GM12878 (cell line): Measurements from ENCODE around the gene NACAD. TPM values are rescaled to one million over a fixed set of nuclear protein-coding genes. Genes with fewer than 3 reads are reported as not detected.

ENCODE experiments used
- ATAC-seq: fragments of 200-7000 bp; cut with Tn5 transposase; 3 replicates; pipeline ENCODE4 v1.9.1; 2020; ENCODE audit warnings: mild to moderate bottlenecking, moderate library complexity
- BruUV-seq: library from RNA; stranded (reverse); fragments of 400-500 nt; replicated peaks from 2 replicates; lab custom pipeline; 2021; lab: Mats Ljungman, UMichigan
- CTCF ChIA-PET: fragments of 300-600 bp; sonication (Branson Sonifier 250); formaldehyde crosslinking; extraction: SDS; loops from one replicate; lab custom pipeline; 2021; ENCODE audit warnings: inconsistent platforms; lab: Yijun Ruan, JAX
- POLR2A ChIA-PET: fragments of 350-600 bp; formaldehyde crosslinking; extraction: SDS; loops from one replicate; lab custom pipeline; 2021; ENCODE audit warnings: inconsistent platforms; lab: Charles Lee
- RAD21 ChIA-PET: fragments of 300-600 bp; sonication (Branson Sonifier 250); formaldehyde crosslinking; loops from one replicate; lab custom pipeline; 2023; ENCODE audit warnings: antibody characterized with exemption; ENCODE audit not compliant: unreplicated experiment; lab: Charles Lee
- SMC1A ChIA-PET: fragments of 300-600 bp; sonication (Branson Sonifier 250); formaldehyde crosslinking; loops from one replicate; lab custom pipeline; 2023; ENCODE audit not compliant: unreplicated experiment, uncharacterized antibody; lab: Charles Lee
- DNase-seq: peaks from one replicate; pipeline ENCODE4 v3.0.0-alpha.2; 2011; ENCODE audit warnings: low read depth, low spot score
- FAIRE-seq: peaks from 3 replicates; lab custom pipeline; 2011; peaks lifted over from hg19 to GRCh38; lab: Jason Lieb, UNC
- H2AFZ ChIP-seq: 2 replicates; pipeline ENCODE4 v1.6.0; 2011; ENCODE audit warnings: low read depth, low read length, control low read depth; ENCODE audit not compliant: control insufficient read depth
- H3K27ac ChIP-seq: 2 replicates; pipeline ENCODE4 v1.5.1; 2011; ENCODE audit warnings: control low read depth; ENCODE audit not compliant: control insufficient read depth, insufficient read depth
- H3K27me3 ChIP-seq, 2 experiments: replicated peaks in 1 of 2; 2 replicates each; pipeline versions ENCODE4 v1.6.0 to v1.6.1; 2011; ENCODE audit warnings: low read length in 1 of 2; ENCODE audit not compliant: control insufficient read depth in 2 of 2, insufficient read depth in 2 of 2
- H3K36me3 ChIP-seq, 2 experiments: 2 replicates each; pipeline ENCODE4 v1.5.1; 2011; ENCODE audit warnings: low read length in 1 of 2; ENCODE audit not compliant: control insufficient read depth in 2 of 2, insufficient read depth in 2 of 2
- H3K4me1 ChIP-seq: 2 replicates; pipeline ENCODE4 v1.6.1; 2011; ENCODE audit warnings: mild to moderate bottlenecking, low read length, moderate library complexity, mixed read lengths; ENCODE audit not compliant: control insufficient read depth, insufficient read depth
- H3K4me2 ChIP-seq: 2 replicates; pipeline ENCODE4 v1.6.0; 2011; ENCODE audit warnings: control low read depth; ENCODE audit not compliant: control insufficient read depth, insufficient read depth
- H3K4me3 ChIP-seq: fragments of 200-600 bp; sonication (generic); 2 replicates; pipeline ENCODE4 v1.5.1; 2016
- H3K79me2 ChIP-seq: 2 replicates; pipeline ENCODE4 v1.6.0; 2011; ENCODE audit warnings: low read length; ENCODE audit not compliant: control insufficient read depth, insufficient read depth
- H3K9ac ChIP-seq: 2 replicates; pipeline ENCODE4 v1.8.0; 2011; ENCODE audit warnings: low read length, control low read depth, mixed read lengths; ENCODE audit not compliant: control insufficient read depth, insufficient read depth
- H3K9me3 ChIP-seq: replicated peaks from 3 replicates; pipeline ENCODE4 v1.5.1; 2011; ENCODE audit warnings: mild to moderate bottlenecking, low read length; ENCODE audit not compliant: control insufficient read depth, insufficient read depth
- H4K20me1 ChIP-seq: 2 replicates; pipeline ENCODE4 v1.6.0; 2011; ENCODE audit not compliant: control insufficient read depth, insufficient read depth
- KLF5 ChIP-seq: fragments of 450-650 bp; IDR thresholded peaks from 2 replicates; pipeline ENCODE4 v1.6.1; 2014; ENCODE audit warnings: mild to moderate bottlenecking; ENCODE audit not compliant: partially characterized antibody
- MTA2 ChIP-seq: fragments of 450-650 bp; IDR thresholded peaks from 2 replicates; pipeline ENCODE4 v1.6.1; 2016; ENCODE audit warnings: low read depth, mild to moderate bottlenecking, moderate library complexity
- RUNX3 ChIP-seq: IDR thresholded peaks from 2 replicates; pipeline ENCODE4 v1.6.1; 2012; ENCODE audit warnings: low read length, inconsistent platforms
- SMARCA5 ChIP-seq: fragments of 450-650 bp; IDR thresholded peaks from 2 replicates; pipeline ENCODE4 v1.6.1; 2017; ENCODE audit warnings: mild to moderate bottlenecking
- SREBF2 ChIP-seq: IDR thresholded peaks from 2 replicates; pipeline ENCODE4 v1.6.1; 2012; ENCODE audit warnings: mild to moderate bottlenecking, low read length
- TARDBP ChIP-seq: IDR thresholded peaks from 2 replicates; pipeline ENCODE4 v1.6.1; 2016; ENCODE audit warnings: borderline replicate concordance
- TBL1XR1 ChIP-seq: IDR thresholded peaks from 2 replicates; pipeline ENCODE4 v1.6.1; 2012; ENCODE audit warnings: low read depth, low read length, improper control_type of control experiment
- WGBS: methylation state at CpG from one replicate; pipeline ENCODE4 v1.1.6; 2016; ENCODE audit warnings: low lambda C conversion rate; ENCODE audit not compliant: insufficient replicate concordance, insufficient coverage; ENCODE audit errors: missing lambda C conversion rate; 5-methylcytosine and 5-hydroxymethylcytosine counted together
- in situ Hi-C: fragments of 300-500 bp; cut with MboI; formaldehyde crosslinking; loops from 9 replicates; pipeline ENCODE4 v1.14.3; 2018; ENCODE audit warnings: mixed read lengths
- intact Hi-C: fragments of 100-400 bp; cut with micrococcal nuclease; formaldehyde crosslinking; loops from one replicate; pipeline ENCODE4 v1.14.2; 2022; ENCODE audit not compliant: unreplicated experiment
- polyA plus RNA-seq, 11 experiments: library from polyadenylated mRNA; depleted of rRNA in 4 of 11; unstranded in 6 of 11; stranded (reverse) in 5 of 11; fragments of >200 nt; fragmentation: Nextera tagmentation in 4 of 11; fragmentation: Illumina TruSeq in 1 of 11; extraction: Ambion mirVana in 4 of 11; extraction: Trizol in 1 of 11; gene quantifications; 1 replicate in 1 of 11; 2 replicates in 10 of 11; pipeline versions ENCODE4 v1.2.1 to v1.2.3, GENCODE V29; 2011 to 2016; ENCODE audit warnings: inconsistent platforms in 2 of 11, missing spikeins in 2 of 11, low read depth in 1 of 11
- total RNA-seq, 4 experiments: library from RNA; depleted of rRNA in 3 of 4; stranded (reverse); fragments of >200 nt in 3 of 4; fragmentation: Illumina TruSeq in 1 of 4; extraction: Trizol in 1 of 4; gene quantifications; 2 replicates each; pipeline versions ENCODE4 v1.2.1 to v1.2.3, GENCODE V29; 2013 to 2021
- TF ChIP-seq, protein P1 (sequence below): fragments of 450-650 bp; conservative IDR thresholded peaks from 2 replicates; pipeline ENCODE4 v1.6.1; 2017; ENCODE audit warnings: mild to moderate bottlenecking, moderate library complexity
- TF ChIP-seq, protein P2 (sequence below): IDR thresholded peaks from 2 replicates; pipeline ENCODE4 v1.6.1; 2012; ENCODE audit warnings: improper control_type of control experiment, low read depth, low read length; ENCODE audit not compliant: insufficient replicate concordance

NACAD gene
- total and polyA plus RNA-seq, 10 of the 15 experiments (the other 5 are each of a cell fraction or from before 2014, with no cell fraction given) = not detected

DNA sequence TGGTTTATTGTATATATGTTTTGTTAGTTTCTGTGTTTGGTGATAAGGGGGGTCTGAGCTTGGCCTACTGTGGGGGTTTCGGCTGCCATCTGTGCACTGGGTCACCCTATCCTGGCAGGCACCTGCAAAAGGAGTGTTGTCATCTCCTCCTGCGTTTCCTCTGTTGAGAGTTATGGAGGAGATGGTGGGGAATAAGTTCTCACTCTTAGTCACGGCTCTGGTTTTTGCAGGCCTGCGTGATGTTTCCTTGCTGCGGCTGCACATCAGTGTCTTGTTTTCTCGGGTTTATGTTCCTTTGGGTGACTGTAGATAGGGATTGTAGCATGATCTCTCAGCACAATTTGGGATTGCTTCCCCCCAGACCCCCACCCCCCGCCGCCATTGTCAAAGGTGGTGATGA, 52.0 kb downstream of the NACAD start:
- Histone ChIP-seq H3K9me3 (no peaks in the 10 kb centered on the region), H3K79me2 (peaks cover 46% of the 10 kb centered on the region), H3K27me3 (no peaks in the 10 kb centered on the region), H3K4me2 (no peak overlapping the region), H3K4me3 (no peak overlapping the region), H2AFZ (no peak overlapping the region), H3K36me3 (peaks cover 9 to 26% of the 10 kb centered on the region in 2 experiments; a peak in 3 of 4 replicates), H4K20me1 (peaks cover 4% of the 10 kb centered on the region; the same call in 1 of the 2 replicates), H3K27ac (no peak overlapping the region), H3K9ac (no peak overlapping the region), H3K4me1 (peaks cover 17% of the 10 kb centered on the region)
- ChIA-PET CTCF (interaction anchor here (1.1 to 1.4 kb wide), 2 partner anchors 99 to 835 kb away, joined by 3 to 5 read pairs; no protein-coding TSS in a partner anchor), SMC1A (interaction anchor here (1.8 kb wide), 2 partner anchors 9 to 35 kb away, joined by 6 to 9 read pairs; no protein-coding TSS in a partner anchor), POLR2A (interaction anchor here (0.6 to 1.6 kb wide), 3 partner anchors 9 to 62 kb away, joined by 3 to 5 read pairs (median 3); no protein-coding TSS in a partner anchor), RAD21 (interaction anchor here (0.8 to 1.9 kb wide), 2 partner anchors 9 to 63 kb away, joined by 3 to 10 read pairs; no protein-coding TSS in a partner anchor)
- ATAC-seq (no peak), DNase-seq (no peak), FAIRE-seq (no peak)
- TF ChIP-seq, protein P1, sequence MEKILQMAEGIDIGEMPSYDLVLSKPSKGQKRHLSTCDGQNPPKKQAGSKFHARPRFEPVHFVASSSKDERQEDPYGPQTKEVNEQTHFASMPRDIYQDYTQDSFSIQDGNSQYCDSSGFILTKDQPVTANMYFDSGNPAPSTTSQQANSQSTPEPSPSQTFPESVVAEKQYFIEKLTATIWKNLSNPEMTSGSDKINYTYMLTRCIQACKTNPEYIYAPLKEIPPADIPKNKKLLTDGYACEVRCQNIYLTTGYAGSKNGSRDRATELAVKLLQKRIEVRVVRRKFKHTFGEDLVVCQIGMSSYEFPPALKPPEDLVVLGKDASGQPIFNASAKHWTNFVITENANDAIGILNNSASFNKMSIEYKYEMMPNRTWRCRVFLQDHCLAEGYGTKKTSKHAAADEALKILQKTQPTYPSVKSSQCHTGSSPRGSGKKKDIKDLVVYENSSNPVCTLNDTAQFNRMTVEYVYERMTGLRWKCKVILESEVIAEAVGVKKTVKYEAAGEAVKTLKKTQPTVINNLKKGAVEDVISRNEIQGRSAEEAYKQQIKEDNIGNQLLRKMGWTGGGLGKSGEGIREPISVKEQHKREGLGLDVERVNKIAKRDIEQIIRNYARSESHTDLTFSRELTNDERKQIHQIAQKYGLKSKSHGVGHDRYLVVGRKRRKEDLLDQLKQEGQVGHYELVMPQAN = no peak
- TF ChIP-seq RUNX3 = peak; percentile 10; the same call in 1 of the 2 replicates
- 29% methylated on average over 8 of the region's 8 CpGs for WGBS
- intact Hi-C loops (no loop called here), in situ Hi-C loops (no loop called here)
- no TSS peak for BruUV-seq

DNA sequence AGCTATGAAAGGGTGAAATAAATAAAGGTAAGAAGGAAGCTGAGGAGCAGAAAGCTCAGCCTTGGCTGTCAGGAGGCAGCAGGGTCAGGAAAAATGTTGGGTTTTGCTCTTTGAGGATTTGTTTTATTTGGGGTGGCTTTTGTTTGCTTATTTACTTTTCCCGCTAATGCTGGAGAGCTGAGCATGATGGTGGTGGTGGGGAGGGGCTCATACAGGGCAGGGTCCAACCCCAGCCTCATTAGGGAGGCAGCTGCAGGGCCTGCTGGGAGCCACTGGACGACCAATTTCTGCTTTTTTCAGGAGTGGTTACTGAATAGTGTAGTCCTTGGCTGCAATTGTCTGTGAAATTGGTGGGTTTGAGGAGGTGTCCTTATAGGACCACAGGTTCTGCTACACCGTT, 52.5 kb downstream of the NACAD start:
- no TSS peak for BruUV-seq
- Histone ChIP-seq H3K9me3 (no peaks in the 10 kb centered on the region), H4K20me1 (peaks cover 4% of the 10 kb centered on the region; the same call in 1 of the 2 replicates), H3K4me3 (0 out of 2 replicates have a peak overlapping the region, but pooled peaks have one; percentile 14), H3K79me2 (peaks cover 49% of the 10 kb centered on the region), H3K9ac (no peak overlapping the region), H3K36me3 (peaks cover 7 to 26% of the 10 kb centered on the region in 2 experiments; a peak in 3 of 4 replicates), H3K4me2 (no peak overlapping the region), H3K27me3 (no peaks in the 10 kb centered on the region), H3K4me1 (peaks cover 17% of the 10 kb centered on the region), H3K27ac (no peak overlapping the region), H2AFZ (no peak overlapping the region)
- DNase-seq (no peak), ATAC-seq (no peak), FAIRE-seq (no peak)
- ChIA-PET POLR2A (interaction anchor here (0.7 to 1.6 kb wide), 6 partner anchors 9 to 51 kb away, joined by 3 to 5 read pairs (median 3); no protein-coding TSS in a partner anchor), SMC1A (interaction anchor here (1.1 to 1.8 kb wide), 4 partner anchors 9 to 63 kb away, joined by 3 to 9 read pairs (median 6); no protein-coding TSS in a partner anchor), RAD21 (interaction anchor here (0.8 to 1.9 kb wide), 2 partner anchors 9 to 63 kb away, joined by 3 to 10 read pairs; no protein-coding TSS in a partner anchor), CTCF (interaction anchor here (0.9 to 1.4 kb wide), 4 partner anchors 9 to 835 kb away, joined by 3 to 5 read pairs (median 4); no protein-coding TSS in a partner anchor)
- intact Hi-C loops (no loop called here), in situ Hi-C loops (no loop called here)
- 39% methylated on average over 3 of the region's 3 CpGs for WGBS
- TF ChIP-seq SREBF2 (no peak), KLF5 (no peak), SMARCA5 (no peak), TBL1XR1 (no peak), MTA2 (no peak), TARDBP (no peak)
- TF ChIP-seq, protein P2, sequence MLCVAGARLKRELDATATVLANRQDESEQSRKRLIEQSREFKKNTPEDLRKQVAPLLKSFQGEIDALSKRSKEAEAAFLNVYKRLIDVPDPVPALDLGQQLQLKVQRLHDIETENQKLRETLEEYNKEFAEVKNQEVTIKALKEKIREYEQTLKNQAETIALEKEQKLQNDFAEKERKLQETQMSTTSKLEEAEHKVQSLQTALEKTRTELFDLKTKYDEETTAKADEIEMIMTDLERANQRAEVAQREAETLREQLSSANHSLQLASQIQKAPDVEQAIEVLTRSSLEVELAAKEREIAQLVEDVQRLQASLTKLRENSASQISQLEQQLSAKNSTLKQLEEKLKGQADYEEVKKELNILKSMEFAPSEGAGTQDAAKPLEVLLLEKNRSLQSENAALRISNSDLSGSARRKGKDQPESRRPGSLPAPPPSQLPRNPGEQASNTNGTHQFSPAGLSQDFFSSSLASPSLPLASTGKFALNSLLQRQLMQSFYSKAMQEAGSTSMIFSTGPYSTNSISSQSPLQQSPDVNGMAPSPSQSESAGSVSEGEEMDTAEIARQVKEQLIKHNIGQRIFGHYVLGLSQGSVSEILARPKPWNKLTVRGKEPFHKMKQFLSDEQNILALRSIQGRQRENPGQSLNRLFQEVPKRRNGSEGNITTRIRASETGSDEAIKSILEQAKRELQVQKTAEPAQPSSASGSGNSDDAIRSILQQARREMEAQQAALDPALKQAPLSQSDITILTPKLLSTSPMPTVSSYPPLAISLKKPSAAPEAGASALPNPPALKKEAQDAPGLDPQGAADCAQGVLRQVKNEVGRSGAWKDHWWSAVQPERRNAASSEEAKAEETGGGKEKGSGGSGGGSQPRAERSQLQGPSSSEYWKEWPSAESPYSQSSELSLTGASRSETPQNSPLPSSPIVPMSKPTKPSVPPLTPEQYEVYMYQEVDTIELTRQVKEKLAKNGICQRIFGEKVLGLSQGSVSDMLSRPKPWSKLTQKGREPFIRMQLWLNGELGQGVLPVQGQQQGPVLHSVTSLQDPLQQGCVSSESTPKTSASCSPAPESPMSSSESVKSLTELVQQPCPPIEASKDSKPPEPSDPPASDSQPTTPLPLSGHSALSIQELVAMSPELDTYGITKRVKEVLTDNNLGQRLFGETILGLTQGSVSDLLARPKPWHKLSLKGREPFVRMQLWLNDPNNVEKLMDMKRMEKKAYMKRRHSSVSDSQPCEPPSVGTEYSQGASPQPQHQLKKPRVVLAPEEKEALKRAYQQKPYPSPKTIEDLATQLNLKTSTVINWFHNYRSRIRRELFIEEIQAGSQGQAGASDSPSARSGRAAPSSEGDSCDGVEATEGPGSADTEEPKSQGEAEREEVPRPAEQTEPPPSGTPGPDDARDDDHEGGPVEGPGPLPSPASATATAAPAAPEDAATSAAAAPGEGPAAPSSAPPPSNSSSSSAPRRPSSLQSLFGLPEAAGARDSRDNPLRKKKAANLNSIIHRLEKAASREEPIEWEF = no peak
